ENCODE measurements around the gene EN2. TPM values are rescaled to one million over a fixed set of nuclear protein-coding genes. Genes with fewer than 3 reads are reported as not detected.

EN2 gene
- total RNA-seq, 4 donors from 2014 or later = 0.13 to 0.15 TPM; not detected in 2

- no peak overlapping the region for H3K4me3 ChIP-seq
- no peaks in the 10 kb centered on the region for H3K9me3 ChIP-seq
- H3K27ac ChIP-seq = no peak overlapping the region
- no peak for ATAC-seq
- 83% methylated on average over 1 of the region's 12 CpGs; no CpG with 5 or more reads in 1 of the 2 donors for WGBS, 2 donors (ENCODE audit: low coverage in 1 of 2)
- TF ChIP-seq EP300 (IDR thresholded peaks at IDR 0.05) = no peak
- TF ChIP-seq CTCF (IDR thresholded peaks at IDR 0.05) = no peak
- no peak for TF ChIP-seq POLR2AphosphoS5 (IDR thresholded peaks at IDR 0.05)
- no peak for TF ChIP-seq POLR2A (IDR thresholded peaks at IDR 0.05)
- H3K4me1 ChIP-seq = no peaks in the 10 kb centered on the region
- no peaks in the 10 kb centered on the region for H3K36me3 ChIP-seq
- H3K27me3 ChIP-seq = peaks cover 53% of the 10 kb centered on the region
Observed at GRCh38 chr7:155418304-155418703, 39.6 kb upstream of the EN2 start.

- Histone ChIP-seq H3K36me3 (no peaks in the 10 kb centered on the region), H3K9me3 (no peaks in the 10 kb centered on the region), H3K4me1 (no peaks in the 10 kb centered on the region), H3K27me3 (peaks cover 60% of the 10 kb centered on the region), H3K4me3 (no peak overlapping the region), H3K27ac (no peak overlapping the region)
- TF ChIP-seq EP300 (IDR thresholded peaks at IDR 0.05) (no peak), CTCF (IDR thresholded peaks at IDR 0.05) (no peak), POLR2AphosphoS5 (IDR thresholded peaks at IDR 0.05) (no peak), POLR2A (IDR thresholded peaks at IDR 0.05) (no peak)
- no peak for ATAC-seq
- 60 to 90% methylated on average over 1 to 5 of the region's 16 CpGs for WGBS, 2 donors (ENCODE audit: low coverage in 1 of 2)
Observed at GRCh38 chr7:155418941-155419755, 38.8 kb upstream of the EN2 start.

- Histone ChIP-seq H3K36me3 (no peaks in the 10 kb centered on the region), H3K9me3 (no peaks in the 10 kb centered on the region), H3K27ac (no peak overlapping the region), H3K4me1 (no peaks in the 10 kb centered on the region), H3K27me3 (peaks cover 68% of the 10 kb centered on the region), H3K4me3 (no peak overlapping the region)
- no peak for ATAC-seq
- WGBS, 2 donors (ENCODE audit: low coverage in 1 of 2) = 54 to 79% methylated on average over 2 to 7 of the region's 8 CpGs
- TF ChIP-seq POLR2AphosphoS5 (IDR thresholded peaks at IDR 0.05) = no peak
- TF ChIP-seq EP300 (IDR thresholded peaks at IDR 0.05) = no peak
- TF ChIP-seq CTCF (IDR thresholded peaks at IDR 0.05) = no peak
- TF ChIP-seq POLR2A (IDR thresholded peaks at IDR 0.05) = no peak
Observed at GRCh38 chr7:155420116-155420515, 37.8 kb upstream of the EN2 start.

- WGBS, 2 donors (ENCODE audit: low coverage in 1 of 2) = 79 to 80% methylated on average over 2 of the region's 10 CpGs
- H3K4me3 ChIP-seq = no peak overlapping the region
- no peaks in the 10 kb centered on the region for H3K9me3 ChIP-seq
- H3K36me3 ChIP-seq = no peaks in the 10 kb centered on the region
- H3K27me3 ChIP-seq = peaks cover 82% of the 10 kb centered on the region
- no peaks in the 10 kb centered on the region for H3K4me1 ChIP-seq
- H3K27ac ChIP-seq = no peak overlapping the region
- no peak for ATAC-seq
- TF ChIP-seq CTCF (IDR thresholded peaks at IDR 0.05) = no peak
- TF ChIP-seq POLR2AphosphoS5 (IDR thresholded peaks at IDR 0.05) = no peak
- TF ChIP-seq POLR2A (IDR thresholded peaks at IDR 0.05) = no peak
- no peak for TF ChIP-seq EP300 (IDR thresholded peaks at IDR 0.05)
Observed at GRCh38 chr7:155422151-155422550, 35.8 kb upstream of the EN2 start.

All from gastroesophageal sphincter (tissue), 4 donors.